Body of pancreas (tissue), 4 donors: ENCODE measurements around the gene SH2B3.

Experiments
- POLR2A ChIP-seq, 3 donors: fragments of 450-650 bp; IDR thresholded peaks; one replicate each; pipeline ENCODE4 v1.6.1; 2016; ENCODE audit warnings: antibody characterized with exemption in 3 of 3, mild to moderate bottlenecking in 2 of 3
- TF ChIP-seq, protein P1 (sequence below), 7 experiments: fragments of 450-650 bp in 4 of 7; fragments of 200-600 bp in 3 of 7; sonication (generic) in 3 of 7; IDR thresholded peaks; one replicate each; pipeline ENCODE4 v1.5.1; 2016 to 2019; ENCODE audit warnings: antibody characterized with exemption in 7 of 7

DNA sequence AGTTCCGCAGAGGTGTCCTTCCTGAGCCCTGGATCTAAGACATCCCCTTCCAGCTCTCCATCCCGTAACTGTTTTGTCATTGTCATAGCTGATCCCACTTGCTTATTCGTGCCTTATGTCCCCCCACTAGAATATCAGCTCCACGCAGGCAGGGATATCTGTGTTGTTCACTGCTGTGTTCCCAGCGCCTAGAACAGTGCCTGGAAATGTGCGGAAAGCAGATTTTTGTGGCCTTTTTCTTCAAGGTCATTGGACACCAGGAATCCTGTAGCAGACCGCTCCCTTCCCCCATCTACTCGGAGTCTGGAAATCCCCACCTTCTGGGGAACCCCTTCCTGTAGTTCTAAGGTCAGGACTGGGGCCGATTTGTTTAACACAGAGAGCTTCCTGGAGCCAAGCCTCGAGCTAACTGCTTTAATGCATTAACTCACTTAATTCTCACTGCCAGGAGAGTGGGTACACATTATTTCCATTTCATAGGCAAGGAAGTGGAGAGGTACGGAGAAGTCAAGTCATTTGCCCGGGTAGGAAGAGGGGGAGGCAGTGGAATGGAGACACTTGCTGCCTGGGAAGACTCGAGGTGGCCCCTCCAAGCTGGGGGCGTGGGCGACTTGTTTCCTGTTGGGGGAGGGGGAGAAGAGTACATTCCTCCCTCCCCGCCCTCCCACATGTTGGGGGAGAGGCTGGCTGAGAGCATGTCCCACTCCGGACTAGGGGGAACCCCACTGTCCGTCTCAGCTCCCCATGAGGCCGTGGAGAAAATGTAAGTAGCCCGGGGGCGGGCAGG is 1.2 kb upstream of the SH2B3 start:
- TF ChIP-seq POLR2A (IDR thresholded peaks at IDR 0.05), result no peak
- TF ChIP-seq, protein P1, sequence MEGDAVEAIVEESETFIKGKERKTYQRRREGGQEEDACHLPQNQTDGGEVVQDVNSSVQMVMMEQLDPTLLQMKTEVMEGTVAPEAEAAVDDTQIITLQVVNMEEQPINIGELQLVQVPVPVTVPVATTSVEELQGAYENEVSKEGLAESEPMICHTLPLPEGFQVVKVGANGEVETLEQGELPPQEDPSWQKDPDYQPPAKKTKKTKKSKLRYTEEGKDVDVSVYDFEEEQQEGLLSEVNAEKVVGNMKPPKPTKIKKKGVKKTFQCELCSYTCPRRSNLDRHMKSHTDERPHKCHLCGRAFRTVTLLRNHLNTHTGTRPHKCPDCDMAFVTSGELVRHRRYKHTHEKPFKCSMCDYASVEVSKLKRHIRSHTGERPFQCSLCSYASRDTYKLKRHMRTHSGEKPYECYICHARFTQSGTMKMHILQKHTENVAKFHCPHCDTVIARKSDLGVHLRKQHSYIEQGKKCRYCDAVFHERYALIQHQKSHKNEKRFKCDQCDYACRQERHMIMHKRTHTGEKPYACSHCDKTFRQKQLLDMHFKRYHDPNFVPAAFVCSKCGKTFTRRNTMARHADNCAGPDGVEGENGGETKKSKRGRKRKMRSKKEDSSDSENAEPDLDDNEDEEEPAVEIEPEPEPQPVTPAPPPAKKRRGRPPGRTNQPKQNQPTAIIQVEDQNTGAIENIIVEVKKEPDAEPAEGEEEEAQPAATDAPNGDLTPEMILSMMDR (IDR thresholded peaks at IDR 0.05), result no peak
